Stimulated activated CD8-positive, alpha-beta memory T cell treated with anti-CD3 and anti-CD28 coated beads, Interleukin-12 subunit alpha, Interleukin-12 subunit beta, amount 100 ng/mL, for 4 hours (primary cell): Measurements from ENCODE around the gene NR3C2.

Source experiments
- DNase-seq: peaks from one replicate; pipeline ENCODE4 v3.0.0-alpha.2; 2020; ENCODE audit warnings: low read depth

Gene NR3C2

GRCh38 chr4:148305751-148306150 lies 136.5 kb downstream of the NR3C2 start:
- DNase-seq = no peak

- no peak for DNase-seq
Measured at GRCh38 chr4:148302416-148302815, 139.8 kb downstream of the NR3C2 start.

GRCh38 chr4:148300877-148301276 lies 141.3 kb downstream of the NR3C2 start:
- DNase-seq = no peak

- no peak for DNase-seq
Measured at GRCh38 chr4:148299337-148299736, 142.9 kb downstream of the NR3C2 start.

GRCh38 chr4:148296498-148296897 lies 145.7 kb downstream of the NR3C2 start:
- DNase-seq = no peak

GRCh38 chr4:148295642-148296041 lies 146.6 kb downstream of the NR3C2 start:
- DNase-seq = no peak

GRCh38 chr4:148293571-148293970 lies 148.6 kb downstream of the NR3C2 start:
- no peak for DNase-seq

- no peak for DNase-seq
Measured at GRCh38 chr4:148292686-148293085, 149.5 kb downstream of the NR3C2 start.

- DNase-seq = no peak
Measured at GRCh38 chr4:148289740-148290139, 152.5 kb downstream of the NR3C2 start.

GRCh38 chr4:148288448-148288847 lies 153.8 kb downstream of the NR3C2 start:
- no peak for DNase-seq

GRCh38 chr4:148287111-148287510 lies 155.1 kb downstream of the NR3C2 start:
- no peak for DNase-seq

- no peak for DNase-seq
Measured at GRCh38 chr4:148286012-148286411, 156.2 kb downstream of the NR3C2 start.

- no peak for DNase-seq
Measured at GRCh38 chr4:148283665-148284064, 158.5 kb downstream of the NR3C2 start.

- DNase-seq = no peak
Measured at GRCh38 chr4:148278310-148278709, 163.9 kb downstream of the NR3C2 start.

- no peak for DNase-seq
Measured at GRCh38 chr4:148275266-148275665, 166.9 kb downstream of the NR3C2 start.

GRCh38 chr4:148273501-148273986 lies 168.7 kb downstream of the NR3C2 start:
- no peak for DNase-seq

- no peak for DNase-seq
Measured at GRCh38 chr4:148271166-148271565, 171.0 kb downstream of the NR3C2 start.

- DNase-seq = no peak
Measured at GRCh38 chr4:148270630-148271029, 171.6 kb downstream of the NR3C2 start.

GRCh38 chr4:148268835-148269234 lies 173.4 kb downstream of the NR3C2 start:
- DNase-seq = no peak

GRCh38 chr4:148266921-148267320 lies 175.3 kb downstream of the NR3C2 start:
- DNase-seq = no peak

GRCh38 chr4:148266240-148266639 lies 176.0 kb downstream of the NR3C2 start:
- no peak for DNase-seq

GRCh38 chr4:148265627-148266026 lies 176.6 kb downstream of the NR3C2 start:
- no peak for DNase-seq

GRCh38 chr4:148263802-148264201 lies 178.4 kb downstream of the NR3C2 start:
- DNase-seq = no peak

GRCh38 chr4:148263127-148263526 lies 179.1 kb downstream of the NR3C2 start:
- no peak for DNase-seq

- no peak for DNase-seq
Measured at GRCh38 chr4:148261848-148262247, 180.4 kb downstream of the NR3C2 start.
